Heart left ventricle (tissue), 16 donors: ENCODE data around the gene LYPD6B. TPM values are rescaled to one million over a fixed set of nuclear protein-coding genes. Genes with fewer than 3 reads are reported as not detected.
A peak's percentile ranks its signal among the peaks of the same experiment; 100 is the strongest.

Source experiments
- ATAC-seq, 4 donors: fragments of 200-7000 bp; cut with Tn5 transposase; one replicate each; pipeline ENCODE4 v1.9.1; 2020 to 2022; ENCODE audit warnings: moderate library complexity in 4 of 4, mild to moderate bottlenecking in 3 of 4, moderate number of reproducible peaks in 1 of 4
- DNase-seq, 5 donors: peaks; one replicate each; pipeline ENCODE4 v3.0.0-alpha.2; 2020
- H3K27ac ChIP-seq, 12 donors: fragments of 200-600 bp; sonication (generic) in 4 of 12; one replicate each; pipeline versions ENCODE4 v1.5.0 to v1.8.0; 2016 to 2022; ENCODE audit warnings: mild to moderate bottlenecking in 2 of 12
- H3K27me3 ChIP-seq, 9 donors: fragments of 200-600 bp; sonication (generic) in 2 of 9; one replicate each; pipeline versions ENCODE4 v1.5.1 to v1.8.0; 2016 to 2022; ENCODE audit warnings: mild to moderate bottlenecking in 3 of 9
- H3K36me3 ChIP-seq, 9 donors: fragments of 200-600 bp; sonication (generic) in 2 of 9; one replicate each; pipeline versions ENCODE4 v1.5.0 to v1.8.0; 2018 to 2022; ENCODE audit warnings: mild to moderate bottlenecking in 2 of 9
- H3K4me1 ChIP-seq, 12 donors: fragments of 200-600 bp; sonication (generic) in 4 of 12; one replicate each; pipeline versions ENCODE4 v1.5.0 to v1.8.0; 2016 to 2022; ENCODE audit warnings: mild to moderate bottlenecking in 3 of 12
- H3K4me3 ChIP-seq, 12 donors: fragments of 200-600 bp; sonication (generic) in 4 of 12; one replicate each; pipeline versions ENCODE4 v1.5.0 to v1.8.0; 2017 to 2022; ENCODE audit warnings: mild to moderate bottlenecking in 9 of 12, moderate library complexity in 4 of 12
- H3K9me3 ChIP-seq, 12 donors: fragments of 200-600 bp; sonication (generic) in 4 of 12; one replicate each; pipeline versions ENCODE4 v1.5.0 to v1.8.0; 2016 to 2022; ENCODE audit warnings: mild to moderate bottlenecking in 1 of 12
- CTCF ChIP-seq, 12 donors: fragments of 200-600 bp; sonication (generic) in 4 of 12; IDR thresholded peaks; one replicate each; pipeline versions ENCODE4 v1.5.0 to v1.8.0; 2018 to 2022; ENCODE audit warnings: antibody characterized with exemption in 12 of 12, mild to moderate bottlenecking in 5 of 12
- POLR2A ChIP-seq, 2 donors: fragments of 450-650 bp; IDR thresholded peaks; one replicate each; pipeline ENCODE4 v1.6.1; 2017; ENCODE audit warnings: antibody characterized with exemption in 2 of 2, mild to moderate bottlenecking in 2 of 2, moderate library complexity in 2 of 2
- WGBS, 4 donors: extraction: QIAGEN DNeasy Blood & Tissue Kit in 2 of 4; methylation state at CpG; one replicate each; pipeline versions ENCODE4 v1.1.5 to v1.1.7; 2013 to 2018; 5-methylcytosine and 5-hydroxymethylcytosine counted together
- intact Hi-C, 10 donors: fragments of 100-400 bp; cut with DNase I; formaldehyde crosslinking; loops; one replicate each; pipeline versions ENCODE4 v1.11.1 to v1.14.2; 2022
- polyA plus RNA-seq, 2 donors: library from polyadenylated mRNA; stranded (reverse); fragments of 200-250 nt; gene quantifications; one replicate each; pipeline ENCODE4 v1.2.3, GENCODE V29; 2013
- total RNA-seq, 9 donors: library from RNA; depleted of rRNA in 2 of 9; stranded (reverse); fragments of >200 nt in 2 of 9; fragmentation: NEBNext Ultra II Directional in 3 of 9; extraction: Animal tissue kit (Norgen Biotek cat#: 25700) in 3 of 9; gene quantifications; one replicate each; pipeline versions ENCODE4 v1.1.0 to v1.2.4, GENCODE V29; 2016 to 2023
- donor health status: ischemic (EF 13 %, LVEDD 7.1; RV severe dilation, severe dysfunction).
- donor health status: healthy with polysubstance abuse.
- donor health status: DM: no; HTN: yes; CAD: no.
- donor health status: DM: no; HTN: no; CAD: no.
- donor health status: ischemic (EF 25% LVEDD 6.9; RV normal size, moderate dysfunction).
- donor health status: ischemic (EF 25% LVEDD 5.7; RV mildly dilated, moderate dysfunction).
- donor health status: healthy.
- donor health status: DM: yes; HTN: yes; CAD: no.
- donor health status: ischemic (EF 35%, LVEDD 5.7; RV mildly dilated, moderate dysfunction).
- donor health status: nonischemic (EF 11% LVEDD 7.7; RV severe dilation, severe dysfunction).
- donor health status: DM: yes; HTN: yes; CAD: no.
- donor health status: PGD.
- donor health status: ischemic (EF 29% LVEDD 5.4; RV normal size, mild dysfunction).
- donor health status: nonischemic (EF 23%, LVEDD 6.1; RV moderate dilation, normal function).

Gene LYPD6B
- total and polyA plus RNA-seq, 11 donors = not detected

- DNase-seq (no peak), ATAC-seq (no peak)
- intact Hi-C loops = no loop called here
- no peaks in the 10 kb centered on the region for H3K9me3 ChIP-seq
- H3K4me3 ChIP-seq = no peak overlapping the region
- WGBS, 4 donors = 32 to 37% (median 34%) methylated on average over 3 of the region's 3 CpGs
- H3K36me3 ChIP-seq = no peaks in the 10 kb centered on the region
- H3K27ac ChIP-seq = no peak overlapping the region
- H3K4me1 ChIP-seq = peaks cover 0 to 15% (median 0%) of the 10 kb centered on the region in 12 donors
- no peaks in the 10 kb centered on the region for H3K27me3 ChIP-seq
- TF ChIP-seq CTCF (IDR thresholded peaks at IDR 0.05) = no peak
- no peak for TF ChIP-seq POLR2A (IDR thresholded peaks at IDR 0.05)
These were observed 43.6 kb downstream of the LYPD6B start for GRCh38 chr2:149082079-149082478.

GRCh38 chr2:149082735-149083134, 44.2 kb downstream of the LYPD6B start:
- no peak for DNase-seq
- TF ChIP-seq CTCF (IDR thresholded peaks at IDR 0.05) (no peak), POLR2A (IDR thresholded peaks at IDR 0.05) (no peak)
- Histone ChIP-seq H3K36me3 (no peaks in the 10 kb centered on the region), H3K4me1 (peaks cover 0 to 15% (median 0%) of the 10 kb centered on the region in 12 donors), H3K9me3 (no peaks in the 10 kb centered on the region), H3K27ac (no peak overlapping the region), H3K27me3 (no peaks in the 10 kb centered on the region), H3K4me3 (no peak overlapping the region)
- intact Hi-C loops = no loop called here
- no peak for ATAC-seq
- 76 to 90% (median 78%) methylated on average over 4 of the region's 4 CpGs for WGBS, 4 donors

- DNase-seq = no peak
- WGBS, 4 donors = 87 to 92% (median 89%) methylated on average over 7 of the region's 7 CpGs
- intact Hi-C loops = loop anchor here in 1 of 10 donors (5.0 kb wide), 1 partner anchor 52 kb away; no protein-coding TSS in a partner anchor
- peaks cover 0 to 15% (median 0%) of the 10 kb centered on the region in 12 donors for H3K4me1 ChIP-seq
- H3K4me3 ChIP-seq = no peak overlapping the region
- ATAC-seq = no peak
- no peak for TF ChIP-seq POLR2A (IDR thresholded peaks at IDR 0.05)
- TF ChIP-seq CTCF (IDR thresholded peaks at IDR 0.05) = no peak
- no peaks in the 10 kb centered on the region for H3K27me3 ChIP-seq
- H3K36me3 ChIP-seq = no peaks in the 10 kb centered on the region
- H3K9me3 ChIP-seq = no peaks in the 10 kb centered on the region
- H3K27ac ChIP-seq = no peak overlapping the region
These were observed 46.7 kb downstream of the LYPD6B start for GRCh38 chr2:149084924-149085795.

GRCh38 chr2:149087751-149088150, 49.3 kb downstream of the LYPD6B start:
- Histone ChIP-seq H3K4me3 (no peak overlapping the region), H3K27me3 (no peaks in the 10 kb centered on the region), H3K4me1 (peaks cover 0 to 7% (median 0%) of the 10 kb centered on the region in 12 donors), H3K9me3 (no peaks in the 10 kb centered on the region), H3K27ac (no peak overlapping the region), H3K36me3 (no peaks in the 10 kb centered on the region)
- no peak for ATAC-seq
- WGBS, 4 donors = 87 to 91% (median 90%) methylated on average over 4 of the region's 4 CpGs
- TF ChIP-seq POLR2A (IDR thresholded peaks at IDR 0.05) (no peak), CTCF (IDR thresholded peaks at IDR 0.05) (peak in 1 of 12 donors; percentile 19)
- intact Hi-C loops = loop anchor here in 1 of 10 donors (5.0 kb wide), 1 partner anchor 50 kb away; no protein-coding TSS in a partner anchor
- DNase-seq = no peak
